IPS-15b (cell line): ENCODE results near the gene SLC15A3.

ENCODE experiments used
- H3K27me3 ChIP-seq: one replicate; pipeline ENCODE4 v1.6.1; 2013; ENCODE audit warnings: low read length; ENCODE audit not compliant: control insufficient read depth, insufficient read depth
- H3K36me3 ChIP-seq: one replicate; pipeline ENCODE4 v1.6.1; 2013; ENCODE audit warnings: low read length; ENCODE audit not compliant: control insufficient read depth, insufficient read depth
- H3K4me1 ChIP-seq: one replicate; pipeline ENCODE4 v1.6.1; 2013; ENCODE audit warnings: mild to moderate bottlenecking, low read length; ENCODE audit not compliant: control insufficient read depth, insufficient read depth
- H3K4me3 ChIP-seq: one replicate; pipeline ENCODE4 v1.5.1; 2013; ENCODE audit warnings: low read depth, low read length
- H3K9ac ChIP-seq: one replicate; pipeline ENCODE4 v1.6.1; 2013; ENCODE audit warnings: low read depth, mild to moderate bottlenecking, low read length
- H3K9me3 ChIP-seq: one replicate; pipeline ENCODE4 v1.6.1; 2013; ENCODE audit warnings: mild to moderate bottlenecking, low read length; ENCODE audit not compliant: control insufficient read depth, insufficient read depth

SLC15A3 gene

GRCh38 chr11:60953781-60954180 lies 1.8 kb upstream of the SLC15A3 start:
- Histone ChIP-seq H3K27me3 (peaks cover 20% of the 10 kb centered on the region), H3K9me3 (no peaks in the 10 kb centered on the region), H3K4me1 (no peaks in the 10 kb centered on the region), H3K36me3 (no peaks in the 10 kb centered on the region), H3K9ac (no peak overlapping the region), H3K4me3 (no peak overlapping the region)

DNA sequence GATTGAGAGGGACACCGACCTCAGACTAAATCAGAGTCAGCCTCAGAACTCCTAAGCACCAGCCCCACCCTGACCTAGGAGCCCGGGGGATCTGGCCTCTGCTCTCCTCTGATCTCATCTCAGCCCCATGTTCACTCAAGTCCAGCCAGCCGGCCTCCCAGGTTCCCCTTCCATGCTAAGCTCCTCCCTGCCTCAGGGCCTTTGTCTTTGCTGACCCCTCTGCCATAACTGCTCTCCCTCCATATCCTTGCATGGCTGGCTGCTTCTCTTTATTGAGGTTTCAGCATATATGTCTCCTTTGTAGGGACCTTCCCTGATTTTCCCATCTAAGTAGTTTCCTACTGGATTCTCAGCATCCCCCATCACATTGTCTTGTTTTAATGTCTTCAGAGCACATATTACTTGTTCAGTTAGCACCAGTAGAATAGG lies 780 bp upstream of the SLC15A3 start:
- H3K9me3 ChIP-seq = no peaks in the 10 kb centered on the region
- H3K4me1 ChIP-seq = peaks cover 5% of the 10 kb centered on the region
- no peaks in the 10 kb centered on the region for H3K36me3 ChIP-seq
- peak overlapping the region; percentile 41 for H3K9ac ChIP-seq
- H3K4me3 ChIP-seq = peak overlapping the region; percentile 56
- peaks cover 20% of the 10 kb centered on the region for H3K27me3 ChIP-seq

DNA sequence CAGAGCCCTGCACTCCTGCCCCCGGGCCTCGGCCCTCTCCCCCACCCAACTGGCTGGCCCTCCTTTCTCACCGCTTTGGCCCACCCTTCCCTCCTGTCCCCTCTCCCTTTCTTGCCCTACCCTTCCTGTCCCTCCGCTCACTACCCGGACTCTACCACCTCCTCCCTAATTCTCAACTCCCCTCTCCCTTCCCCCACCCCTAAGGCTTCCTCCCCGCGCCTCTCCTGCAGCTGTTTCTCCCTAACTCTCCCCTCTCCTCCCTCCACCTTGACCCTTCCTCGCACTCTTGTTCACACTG lies 421 bp downstream of the SLC15A3 start:
- Histone ChIP-seq H3K9me3 (no peaks in the 10 kb centered on the region), H3K27me3 (peaks cover 20% of the 10 kb centered on the region), H3K36me3 (no peaks in the 10 kb centered on the region), H3K9ac (no peak overlapping the region), H3K4me3 (peak overlapping the region; percentile 56), H3K4me1 (peaks cover 6% of the 10 kb centered on the region)

- H3K27me3 ChIP-seq = peaks cover 20% of the 10 kb centered on the region
- no peaks in the 10 kb centered on the region for H3K36me3 ChIP-seq
- peak overlapping the region; percentile 56 for H3K4me3 ChIP-seq
- H3K4me1 ChIP-seq = peaks cover 6% of the 10 kb centered on the region
- no peaks in the 10 kb centered on the region for H3K9me3 ChIP-seq
- H3K9ac ChIP-seq = peak overlapping the region; percentile 54
Measured at GRCh38 chr11:60950933-60951605, 907 bp downstream of the SLC15A3 start.

GRCh38 chr11:60950024-60950423 lies 2.0 kb downstream of the SLC15A3 start:
- Histone ChIP-seq H3K36me3 (no peaks in the 10 kb centered on the region), H3K27me3 (peaks cover 20% of the 10 kb centered on the region), H3K9ac (no peak overlapping the region), H3K9me3 (no peaks in the 10 kb centered on the region), H3K4me1 (peaks cover 6% of the 10 kb centered on the region), H3K4me3 (peak overlapping the region; percentile 2)

DNA sequence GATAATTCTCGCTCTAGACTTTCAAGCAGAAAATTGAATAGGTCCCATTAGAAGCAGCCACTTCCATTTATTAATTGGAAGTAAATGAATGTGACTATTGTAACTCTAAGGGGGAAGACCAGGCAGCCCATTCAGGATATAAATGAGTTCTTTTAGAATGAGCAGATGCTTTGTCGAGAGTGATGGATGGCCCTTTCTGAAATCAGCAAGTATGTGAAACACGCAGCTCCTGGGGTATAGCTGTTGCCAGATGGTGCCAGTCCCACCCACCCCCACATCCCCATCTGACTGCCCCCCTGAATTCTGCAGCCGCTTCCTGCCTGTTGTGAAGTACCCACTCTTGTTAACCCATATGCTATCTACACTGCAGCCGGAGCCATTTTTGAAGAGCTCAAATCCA lies 3.7 kb downstream of the SLC15A3 start:
- H3K27me3 ChIP-seq = peaks cover 20% of the 10 kb centered on the region
- no peaks in the 10 kb centered on the region for H3K36me3 ChIP-seq
- H3K4me3 ChIP-seq = no peak overlapping the region
- H3K4me1 ChIP-seq = peaks cover 6% of the 10 kb centered on the region
- no peak overlapping the region for H3K9ac ChIP-seq
- no peaks in the 10 kb centered on the region for H3K9me3 ChIP-seq

GRCh38 chr11:60947700-60948099 lies 4.3 kb downstream of the SLC15A3 start:
- Histone ChIP-seq H3K4me3 (no peak overlapping the region), H3K9me3 (no peaks in the 10 kb centered on the region), H3K36me3 (no peaks in the 10 kb centered on the region), H3K27me3 (peaks cover 18% of the 10 kb centered on the region), H3K4me1 (peaks cover 6% of the 10 kb centered on the region), H3K9ac (no peak overlapping the region)

DNA sequence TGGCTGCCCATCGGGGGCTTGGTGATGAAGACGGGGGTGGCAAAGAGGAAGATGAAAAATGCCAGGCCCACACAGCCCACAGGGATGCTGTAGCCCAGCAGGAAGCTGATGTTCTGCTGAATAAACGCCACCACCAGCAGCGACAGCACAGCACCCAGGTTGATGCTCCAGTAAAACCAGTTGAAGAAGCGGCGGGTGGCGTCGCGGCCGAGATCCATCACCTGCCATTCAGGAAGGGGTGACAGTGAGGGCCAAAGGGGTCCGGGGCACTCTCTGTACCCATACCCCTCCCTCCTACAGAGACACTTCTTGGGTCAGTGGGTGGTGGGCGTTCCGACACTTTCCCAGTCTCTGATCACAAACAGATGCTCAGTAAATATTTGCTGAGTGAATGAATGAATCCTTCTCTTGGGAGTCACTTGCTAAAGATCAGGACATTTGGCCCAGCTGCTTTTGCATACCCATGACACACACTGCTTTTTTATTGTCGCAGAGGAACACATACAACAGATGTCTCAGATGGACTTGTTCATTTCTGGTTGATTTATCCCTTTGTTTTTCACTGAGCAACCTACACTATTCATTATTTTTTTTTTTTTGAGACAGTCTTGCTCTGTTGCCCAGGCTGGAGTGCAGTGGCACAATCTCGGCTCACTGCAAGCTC lies 5.2 kb downstream of the SLC15A3 start:
- H3K4me1 ChIP-seq = peaks cover 6% of the 10 kb centered on the region
- H3K27me3 ChIP-seq = peaks cover 13% of the 10 kb centered on the region
- no peaks in the 10 kb centered on the region for H3K36me3 ChIP-seq
- no peak overlapping the region for H3K4me3 ChIP-seq
- H3K9ac ChIP-seq = no peak overlapping the region
- H3K9me3 ChIP-seq = no peaks in the 10 kb centered on the region

DNA sequence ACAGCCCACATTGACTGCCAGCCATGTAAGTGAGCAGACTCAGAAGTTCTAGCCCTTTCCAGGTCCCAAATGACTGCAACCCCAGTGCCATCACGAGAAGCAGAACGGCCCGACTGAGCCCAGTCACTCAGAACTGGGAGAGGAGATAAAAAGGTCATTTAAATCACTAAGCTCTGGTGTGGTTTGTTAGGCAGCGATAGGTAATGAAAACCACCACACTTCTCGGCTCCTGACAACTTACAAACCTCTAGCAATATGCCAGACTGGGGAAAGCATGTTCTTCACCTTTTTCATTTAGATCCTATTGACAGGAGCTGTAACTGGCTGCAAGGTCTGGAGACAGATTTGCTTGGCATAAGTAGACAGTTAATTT lies 6.7 kb downstream of the SLC15A3 start:
- H3K27me3 ChIP-seq = peaks cover 7% of the 10 kb centered on the region
- no peak overlapping the region for H3K4me3 ChIP-seq
- no peak overlapping the region for H3K9ac ChIP-seq
- H3K9me3 ChIP-seq = no peaks in the 10 kb centered on the region
- H3K4me1 ChIP-seq = peaks cover 6% of the 10 kb centered on the region
- H3K36me3 ChIP-seq = no peaks in the 10 kb centered on the region

- no peaks in the 10 kb centered on the region for H3K9me3 ChIP-seq
- H3K27me3 ChIP-seq = peaks cover 2% of the 10 kb centered on the region
- peaks cover 6% of the 10 kb centered on the region for H3K4me1 ChIP-seq
- no peak overlapping the region for H3K9ac ChIP-seq
- H3K36me3 ChIP-seq = no peaks in the 10 kb centered on the region
- no peak overlapping the region for H3K4me3 ChIP-seq
Measured at GRCh38 chr11:60944490-60945294, 7.3 kb downstream of the SLC15A3 start.

DNA sequence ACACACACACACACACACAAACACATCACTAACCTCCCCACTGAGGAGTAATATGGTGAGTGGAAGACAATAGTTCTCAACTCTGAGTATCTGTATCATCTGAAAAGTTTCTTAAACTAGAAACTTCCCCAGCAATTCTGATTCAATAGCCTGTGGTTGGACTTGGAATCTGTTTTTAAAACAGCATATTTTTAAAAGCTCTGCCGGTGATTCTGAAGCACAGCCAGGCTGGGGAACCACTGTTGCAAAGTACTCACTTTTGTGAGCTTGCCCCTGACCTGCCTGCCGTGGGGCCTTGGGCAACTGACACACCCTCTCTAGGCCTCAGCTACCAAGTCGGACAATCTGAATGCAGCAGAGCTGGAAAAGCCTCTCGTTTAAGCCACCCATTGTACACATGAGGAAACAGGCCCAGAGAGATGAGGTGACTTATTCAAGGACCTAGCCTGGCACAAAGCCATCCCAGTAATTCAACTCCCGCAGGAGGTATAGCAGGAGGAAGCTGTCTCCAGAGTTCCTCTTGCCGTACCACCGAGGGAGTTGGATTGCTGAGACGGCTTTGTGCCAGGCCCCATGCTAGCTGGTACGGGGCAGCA lies 8.9 kb downstream of the SLC15A3 start:
- Histone ChIP-seq H3K4me1 (peaks cover 3% of the 10 kb centered on the region), H3K9me3 (no peaks in the 10 kb centered on the region), H3K9ac (no peak overlapping the region), H3K4me3 (no peak overlapping the region), H3K27me3 (no peaks in the 10 kb centered on the region), H3K36me3 (no peaks in the 10 kb centered on the region)
